ENCODE measurements around the gene ETS1.

Gene ETS1

GRCh38 chr11:128546916-128547315 is 40.4 kb downstream of the ETS1 start:
- DNase-seq: no peak

DNA sequence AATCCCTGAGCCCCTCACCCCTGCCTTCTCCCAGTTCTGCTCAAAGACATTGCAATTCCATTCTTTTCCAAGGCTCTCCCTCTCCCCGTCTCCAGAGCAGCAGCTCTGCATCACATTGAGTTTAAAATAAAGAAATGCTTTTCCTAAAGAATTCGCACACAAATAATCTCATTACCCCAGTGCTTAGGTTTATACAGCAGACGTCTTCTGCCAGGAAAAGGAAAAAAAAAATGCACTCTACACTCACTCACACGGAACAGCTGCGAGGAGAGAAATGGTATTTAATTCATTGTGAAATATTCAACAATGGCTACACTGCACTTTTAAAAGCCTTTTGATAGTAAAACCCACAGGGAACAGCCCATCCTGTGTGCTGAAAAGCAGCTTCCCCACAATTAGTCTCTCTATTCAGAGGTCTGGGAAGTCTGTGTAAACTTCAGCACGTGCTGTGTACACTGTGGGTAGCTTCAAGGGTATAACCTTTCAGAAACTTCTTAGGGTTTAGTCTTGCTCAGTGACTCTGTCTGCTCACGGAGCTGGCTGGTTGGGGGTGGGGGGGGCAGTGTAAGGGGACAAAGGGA is 42.8 kb downstream of the ETS1 start:
- no peak for DNase-seq

- DNase-seq: no peak
These were observed 46.9 kb downstream of the ETS1 start for GRCh38 chr11:128540469-128540868.

DNA sequence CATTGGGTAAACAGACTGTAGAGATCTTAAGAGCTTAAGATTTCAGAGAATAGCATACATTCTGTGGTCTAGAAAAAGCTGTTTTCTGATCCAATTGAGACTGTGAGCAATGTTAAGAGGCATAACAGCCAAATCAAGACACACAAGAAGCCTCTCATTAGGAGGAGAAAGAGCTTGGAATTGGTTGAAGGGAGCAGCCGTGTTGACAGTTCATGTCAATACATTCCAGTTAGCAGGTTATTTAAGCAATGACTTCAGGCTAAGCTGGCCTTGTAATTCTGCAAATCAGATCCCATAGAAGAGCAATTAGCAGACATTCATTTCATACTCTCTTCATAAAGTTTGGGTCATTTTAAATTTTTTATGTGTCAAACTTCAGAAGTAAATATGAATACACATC is 50.9 kb downstream of the ETS1 start:
- no peak for DNase-seq

DNA sequence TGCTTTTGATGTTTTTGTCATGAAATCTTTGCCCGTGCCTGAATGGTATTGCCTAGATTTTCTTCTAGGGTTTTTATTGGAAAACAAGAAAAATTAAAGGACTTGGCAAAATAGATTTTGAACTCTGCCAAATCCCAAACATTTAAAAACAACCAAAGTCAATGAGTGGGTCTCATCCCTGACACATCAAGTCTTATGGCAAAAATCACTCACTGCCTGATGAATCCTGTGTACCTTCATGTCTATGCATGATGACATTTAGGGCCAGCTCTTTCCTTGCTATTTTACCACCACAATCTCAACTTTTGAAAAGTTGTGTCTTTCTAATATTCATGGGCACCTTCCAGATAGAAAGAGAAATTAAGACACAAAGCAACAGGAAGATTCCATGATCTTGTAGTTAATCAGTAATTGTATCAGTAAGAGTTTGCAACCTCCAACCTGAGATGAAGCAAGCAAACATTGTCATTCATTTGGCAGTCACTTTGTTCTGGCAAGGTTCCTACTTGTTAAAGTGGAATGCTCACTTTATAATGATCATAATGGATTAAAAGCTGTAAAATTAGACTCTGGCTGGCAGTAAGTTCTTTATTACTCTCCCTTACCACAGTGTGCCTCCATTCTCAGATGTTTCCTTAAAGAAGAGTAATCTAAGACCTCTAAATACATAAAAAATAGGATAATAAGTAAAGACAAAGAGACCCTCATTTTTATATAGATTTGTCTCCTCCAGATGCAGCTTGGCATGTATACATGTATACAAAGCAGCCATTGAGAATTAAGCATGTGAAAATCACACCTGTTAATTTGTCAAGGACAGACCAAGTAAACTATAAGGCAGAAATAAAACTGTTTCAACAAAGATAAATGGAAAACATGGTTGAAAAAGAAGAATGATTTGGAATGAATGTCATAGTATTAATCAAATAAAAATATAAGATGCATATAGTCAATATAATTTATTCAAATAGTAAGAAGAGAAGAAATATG is 51.6 kb downstream of the ETS1 start:
- no peak for DNase-seq

GRCh38 chr11:128533472-128533871 is 53.9 kb downstream of the ETS1 start:
- no peak for DNase-seq

DNA sequence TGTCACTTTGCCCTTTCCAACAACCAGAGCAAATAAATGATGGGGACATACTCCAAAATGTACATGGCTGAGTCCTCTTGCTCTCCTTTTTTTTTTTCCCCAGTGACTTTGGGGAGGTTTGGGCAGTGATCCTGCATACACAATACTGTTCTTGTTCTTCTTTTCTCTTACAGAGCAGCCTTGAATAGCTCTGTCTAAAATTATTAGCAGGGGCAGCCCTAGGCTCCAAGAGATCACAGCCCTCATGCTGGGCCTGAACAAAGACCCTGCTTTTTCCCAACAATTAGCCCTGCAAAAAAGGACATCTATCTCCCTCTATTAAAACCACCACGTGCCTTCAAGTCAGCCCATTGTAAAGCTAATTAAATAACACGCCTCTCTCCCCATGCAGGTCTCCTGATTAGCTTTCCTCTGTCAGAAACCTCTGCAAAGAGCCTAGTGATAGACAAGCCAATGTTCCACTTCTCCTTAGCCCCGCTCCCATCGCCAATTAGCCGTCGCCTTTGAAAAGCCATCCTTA is 54.7 kb downstream of the ETS1 start:
- peak in 9 of 51 donors; percentile 23 to 88 (median 50) for DNase-seq

DNA sequence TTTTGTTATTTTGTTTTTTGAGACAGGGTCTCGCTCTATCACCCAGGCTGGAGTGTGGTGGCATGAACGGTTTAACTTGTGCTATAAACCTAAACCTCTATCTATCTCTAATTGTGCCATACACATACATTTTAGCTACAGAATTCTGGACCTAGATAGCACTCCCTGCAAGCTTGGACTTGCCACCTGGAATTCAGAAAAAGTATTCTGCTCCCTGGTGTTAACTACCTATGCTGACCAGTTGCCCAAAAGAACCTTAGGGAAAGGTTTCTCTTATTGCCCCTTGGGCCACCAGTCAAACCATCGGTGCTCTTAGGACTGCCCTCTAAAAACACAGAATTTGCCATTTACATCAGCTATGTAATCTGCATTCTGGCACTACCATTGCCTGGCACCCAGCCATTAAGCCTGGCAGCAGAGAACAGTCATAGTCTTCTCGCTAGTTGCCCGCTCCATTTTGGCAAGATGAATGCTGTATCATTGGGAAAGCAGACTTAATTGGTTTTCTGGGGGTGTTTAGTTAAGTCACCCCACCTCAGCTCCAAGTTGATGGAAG is 55.3 kb downstream of the ETS1 start:
- peak in 35 of 51 donors; percentile 23 to 88 (median 63) for DNase-seq

- DNase-seq: no peak
These were observed 55.8 kb downstream of the ETS1 start for GRCh38 chr11:128531588-128531987.

- DNase-seq: no peak
These were observed 57.0 kb downstream of the ETS1 start for GRCh38 chr11:128530118-128531074.

- no peak for DNase-seq
These were observed 59.1 kb downstream of the ETS1 start for GRCh38 chr11:128528294-128528693.

DNA sequence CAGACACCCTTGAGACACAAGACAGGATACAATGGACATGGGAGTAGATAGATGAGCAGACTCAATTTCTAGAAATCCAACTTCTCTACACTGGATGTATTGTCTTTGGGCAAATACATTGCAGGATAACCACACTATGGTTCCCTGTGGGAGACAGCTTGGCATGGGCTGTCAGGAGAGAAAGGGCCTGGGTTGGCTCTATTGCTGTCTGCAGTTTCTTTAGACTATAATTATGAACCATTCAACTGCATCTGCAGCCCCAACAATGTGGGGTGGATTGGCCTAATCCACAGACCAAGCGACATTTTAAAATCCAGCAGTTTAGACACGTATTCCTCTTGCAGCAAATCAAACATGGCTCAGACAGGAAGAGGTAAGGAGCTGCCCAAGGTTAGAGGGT is 60.3 kb downstream of the ETS1 start:
- DNase-seq: no peak

- DNase-seq: peak in 11 of 51 donors; percentile 13 to 72 (median 28)
These were observed 61.7 kb downstream of the ETS1 start for GRCh38 chr11:128525411-128526243.

DNA sequence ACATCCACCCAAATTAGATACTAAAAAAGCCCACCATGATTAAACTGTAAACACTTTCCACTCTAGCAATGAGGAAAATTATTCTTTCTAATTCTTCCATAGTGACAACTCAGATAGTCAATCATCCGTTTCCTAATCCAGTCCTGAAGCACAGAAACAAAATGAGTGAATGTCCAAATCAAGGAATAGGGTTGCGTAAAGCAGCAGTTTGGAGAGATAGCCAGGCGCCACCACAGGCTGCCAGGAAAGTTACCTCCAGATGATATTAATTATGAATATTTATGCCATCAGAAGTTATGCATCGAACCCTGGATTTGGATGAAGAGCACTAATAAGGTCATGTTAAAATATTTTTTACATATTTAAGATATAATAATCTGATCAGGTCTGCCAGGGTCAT is 63.2 kb downstream of the ETS1 start:
- no peak for DNase-seq

- DNase-seq: no peak
These were observed 63.7 kb downstream of the ETS1 start for GRCh38 chr11:128523641-128524040.

GRCh38 chr11:128522943-128523518 is 64.3 kb downstream of the ETS1 start:
- DNase-seq: peak in 1 of 51 donors; percentile 35

GRCh38 chr11:128522055-128522942 is 65.1 kb downstream of the ETS1 start:
- peak; percentile 47 to 95 (median 87) for DNase-seq

DNA sequence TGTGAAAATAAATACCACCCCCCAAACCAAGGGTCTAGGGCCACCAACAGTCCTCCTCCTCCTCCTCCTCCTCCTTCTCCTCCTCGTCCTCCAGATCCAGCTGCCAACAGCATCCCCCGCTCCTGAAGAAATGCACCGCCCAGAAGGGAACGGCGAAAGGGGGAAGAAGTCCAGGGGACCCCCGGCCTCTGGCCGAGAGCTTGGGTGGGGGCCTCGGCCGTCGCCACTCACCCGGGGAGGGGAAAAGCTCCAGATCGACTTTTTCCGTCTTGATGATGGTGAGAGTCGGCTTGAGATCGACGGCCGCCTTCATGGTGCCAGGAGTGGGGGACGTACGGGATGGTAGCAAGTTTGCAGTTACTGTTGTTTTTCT is 65.7 kb downstream of the ETS1 start:
- DNase-seq: peak in 2 of 51 donors; percentile 38 to 53

Measured in hypothalamus (tissue), 51 donors.